ENCODE measurements around the gene MRPL57.
"Not testable (repeated sequence)": the region's sequence is repeated elsewhere in the genome, so short reads cannot be mapped to it uniquely, and the experiment has no call there.

The MRPL57 gene

GRCh38 chr13:21176982-21177284 lies 475 bp downstream of the MRPL57 start:
- DNase-seq, result no peak
- in situ Hi-C loops (cut with HindIII; ENCODE audit: low pct_ligation_motif_present, low pct_unique_long_range_greater_than_20kb, low sequenced_read_pairs), result no loop called here

DNA sequence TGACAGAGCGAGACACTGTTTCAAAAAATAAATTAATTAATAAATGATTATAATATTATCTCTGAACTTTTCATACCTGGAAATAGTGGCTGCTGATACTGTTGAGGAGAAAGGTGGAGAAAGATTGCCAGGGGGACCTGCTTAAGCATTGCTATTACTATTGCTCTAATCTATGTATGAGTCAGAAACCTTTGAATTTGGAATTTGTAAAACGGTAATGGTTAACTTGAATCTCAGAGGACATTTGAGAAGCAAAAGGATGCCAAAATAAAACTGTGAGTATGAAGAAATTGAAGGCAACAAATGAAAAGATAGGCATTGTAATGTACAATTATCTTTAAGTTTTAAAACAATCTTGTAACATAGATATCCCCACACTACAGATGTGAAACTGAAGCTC lies 5.2 kb downstream of the MRPL57 start:
- DNase-seq, result peak; percentile 51
- in situ Hi-C loops (cut with HindIII; ENCODE audit: low pct_ligation_motif_present, low pct_unique_long_range_greater_than_20kb, low sequenced_read_pairs), result no loop called here

GRCh38 chr13:21186410-21186809 lies 10.0 kb downstream of the MRPL57 start:
- in situ Hi-C loops (cut with HindIII; ENCODE audit: low pct_ligation_motif_present, low pct_unique_long_range_greater_than_20kb, low sequenced_read_pairs), result not testable (repeated sequence)

DNA sequence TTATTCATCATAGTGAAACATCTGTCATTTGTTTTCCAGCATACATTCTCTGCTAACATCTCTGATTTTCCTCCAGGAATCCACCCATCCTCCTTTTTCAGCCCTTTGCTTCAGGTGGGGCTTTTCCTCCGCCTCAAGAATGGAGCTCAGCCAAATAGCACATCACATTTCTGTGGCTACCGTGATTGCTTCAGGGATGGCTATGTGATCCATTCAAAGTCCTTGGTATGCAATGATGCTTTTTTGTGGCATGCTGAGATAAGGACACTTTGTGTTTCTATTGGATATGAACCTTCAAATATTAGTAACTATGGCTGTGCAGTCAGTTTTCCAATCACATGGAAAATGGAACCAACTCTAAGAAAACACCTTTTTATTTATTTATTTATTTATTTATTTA lies 18.3 kb downstream of the MRPL57 start:
- DNase-seq; in situ Hi-C loops (cut with HindIII; ENCODE audit: low pct_ligation_motif_present, low pct_unique_long_range_greater_than_20kb, low sequenced_read_pairs): not testable (repeated sequence)

More at GRCh38 chr13:21186410-21186809, 10.0 kb downstream of the MRPL57 start:
- not testable (repeated sequence) for DNase-seq

DNA sequence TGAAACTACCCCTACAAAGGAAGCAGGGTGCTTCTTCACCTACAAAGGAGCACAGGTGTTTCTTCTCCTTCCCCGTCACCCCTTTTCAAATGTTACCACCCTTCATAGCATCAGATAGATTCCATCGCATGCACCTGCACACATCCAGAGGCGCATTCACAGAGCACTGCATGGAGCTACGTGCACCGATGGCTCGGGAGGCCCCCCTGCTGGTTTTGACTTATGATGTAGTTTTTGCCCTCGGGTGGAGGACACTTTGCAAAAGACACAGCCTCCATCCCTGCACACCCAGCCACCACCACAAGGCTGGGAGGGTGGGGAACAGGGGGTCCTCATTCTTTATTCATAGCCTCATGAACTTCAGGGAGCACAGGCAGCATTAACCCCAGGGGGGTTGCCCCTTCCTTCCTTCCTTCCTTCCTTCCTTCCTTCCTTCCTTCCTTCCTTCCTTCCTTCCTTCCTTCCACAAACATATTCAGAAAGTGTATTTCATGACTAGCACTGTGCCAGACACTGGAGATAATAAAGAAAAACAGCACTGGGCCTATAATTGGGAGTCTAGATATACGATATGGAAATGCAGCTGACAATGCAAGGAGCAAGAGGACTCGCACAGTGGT lies 21.3 kb downstream of the MRPL57 start:
- DNase-seq; in situ Hi-C loops (cut with HindIII; ENCODE audit: low pct_ligation_motif_present, low pct_unique_long_range_greater_than_20kb, low sequenced_read_pairs): not testable (repeated sequence)

GRCh38 chr13:21198391-21198790 lies 21.9 kb downstream of the MRPL57 start:
- DNase-seq; in situ Hi-C loops (cut with HindIII; ENCODE audit: low pct_ligation_motif_present, low pct_unique_long_range_greater_than_20kb, low sequenced_read_pairs): not testable (repeated sequence)

DNA sequence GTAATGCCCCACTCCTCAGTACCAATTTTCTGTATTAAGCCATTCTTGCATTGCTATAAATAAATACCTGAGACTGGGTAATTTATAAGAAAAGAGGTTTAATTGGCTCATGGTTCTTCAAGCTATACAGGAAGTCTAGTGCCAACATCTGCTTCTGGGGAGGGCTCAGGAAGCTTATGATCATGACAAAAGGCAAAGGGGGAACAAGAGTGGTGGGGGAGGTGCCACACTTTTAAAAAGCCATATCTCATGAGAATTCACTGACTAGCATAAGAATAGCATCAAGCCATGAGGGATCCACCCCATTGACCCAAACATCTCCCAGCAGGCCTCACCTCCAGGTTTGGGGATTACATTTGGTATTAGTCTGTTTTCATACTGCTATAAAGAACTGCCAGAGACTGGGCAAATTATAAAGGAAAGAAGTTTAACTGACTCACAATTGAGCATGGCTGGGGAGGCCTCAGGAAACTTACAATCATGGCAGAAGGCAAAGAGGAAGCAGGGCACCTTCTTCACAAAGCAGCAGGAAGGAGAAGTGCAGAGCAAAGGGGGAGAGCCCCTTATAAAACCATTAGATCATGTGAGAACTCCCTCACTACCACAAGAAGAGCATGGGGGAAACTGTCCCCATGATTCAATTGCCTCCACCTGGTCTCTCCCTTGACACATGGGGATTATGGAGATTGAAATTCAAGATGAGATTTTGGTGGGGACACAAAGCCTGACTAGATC lies 25.2 kb downstream of the MRPL57 start:
- in situ Hi-C loops (cut with HindIII; ENCODE audit: low pct_ligation_motif_present, low pct_unique_long_range_greater_than_20kb, low sequenced_read_pairs); DNase-seq: not testable (repeated sequence)

DNA sequence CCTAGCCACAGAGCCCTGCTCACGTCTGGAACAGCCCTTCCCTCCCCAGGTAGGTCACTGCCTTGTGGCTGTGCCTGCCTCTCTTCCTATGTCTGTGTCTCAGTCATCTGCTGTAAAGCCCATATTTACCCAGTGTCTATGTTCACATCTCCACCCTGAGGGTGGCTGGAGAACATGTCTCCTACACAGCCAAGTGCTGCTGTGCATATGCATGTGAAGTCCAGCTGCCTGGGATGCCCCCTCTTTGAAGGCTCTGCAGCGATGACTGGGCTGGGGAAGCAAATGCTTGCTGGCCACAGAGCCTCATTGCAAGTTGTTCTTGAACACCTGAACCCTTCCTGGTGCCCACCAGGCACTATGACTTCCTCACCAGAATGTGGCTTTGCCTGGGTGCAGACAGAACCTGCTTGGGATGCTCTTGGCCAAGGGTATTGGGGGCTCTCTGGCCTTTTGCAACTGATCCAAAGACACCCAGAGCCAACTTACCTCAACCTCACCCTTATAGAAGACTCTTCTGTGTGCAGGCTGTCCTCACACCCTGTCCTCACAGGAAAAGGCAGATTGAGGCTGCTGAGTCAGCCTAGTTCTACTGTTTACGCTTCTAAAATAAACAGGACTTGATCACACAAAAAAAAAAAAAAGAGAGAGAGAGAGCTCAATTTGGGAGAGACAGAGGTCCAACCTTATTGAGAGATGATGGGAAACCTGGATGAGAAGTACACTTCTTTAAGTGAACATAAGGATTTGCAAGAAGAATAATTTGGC lies 26.5 kb downstream of the MRPL57 start:
- in situ Hi-C loops (cut with HindIII; ENCODE audit: low pct_ligation_motif_present, low pct_unique_long_range_greater_than_20kb, low sequenced_read_pairs), result no loop called here
- no peak for DNase-seq

DNA sequence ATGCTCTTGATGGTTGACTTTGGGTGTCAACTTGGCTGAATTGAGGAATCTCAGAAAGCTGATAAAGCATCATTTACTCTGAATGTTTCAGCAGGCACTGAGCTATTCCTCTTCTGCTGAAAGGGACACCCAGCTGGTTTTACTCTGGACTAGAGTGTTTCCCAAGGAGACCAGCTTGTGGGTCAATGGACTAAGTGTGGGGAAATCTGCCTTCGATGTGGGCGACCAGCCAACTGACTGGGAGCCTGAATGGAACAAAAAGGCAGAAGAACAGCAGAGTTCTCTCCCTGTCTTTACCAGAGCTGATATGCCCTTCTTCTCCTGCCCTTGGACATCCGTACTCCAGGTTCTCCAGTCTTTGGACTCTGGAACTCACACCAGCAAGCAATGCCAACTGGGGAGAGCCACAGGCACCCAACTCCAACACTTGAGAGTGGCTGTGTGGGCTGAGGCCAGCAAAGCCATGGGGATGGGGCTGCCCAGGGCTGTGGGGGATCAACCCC lies 32.2 kb downstream of the MRPL57 start:
- DNase-seq, result no peak
- in situ Hi-C loops (cut with HindIII; ENCODE audit: low pct_ligation_motif_present, low pct_unique_long_range_greater_than_20kb, low sequenced_read_pairs), result no loop called here

DNA sequence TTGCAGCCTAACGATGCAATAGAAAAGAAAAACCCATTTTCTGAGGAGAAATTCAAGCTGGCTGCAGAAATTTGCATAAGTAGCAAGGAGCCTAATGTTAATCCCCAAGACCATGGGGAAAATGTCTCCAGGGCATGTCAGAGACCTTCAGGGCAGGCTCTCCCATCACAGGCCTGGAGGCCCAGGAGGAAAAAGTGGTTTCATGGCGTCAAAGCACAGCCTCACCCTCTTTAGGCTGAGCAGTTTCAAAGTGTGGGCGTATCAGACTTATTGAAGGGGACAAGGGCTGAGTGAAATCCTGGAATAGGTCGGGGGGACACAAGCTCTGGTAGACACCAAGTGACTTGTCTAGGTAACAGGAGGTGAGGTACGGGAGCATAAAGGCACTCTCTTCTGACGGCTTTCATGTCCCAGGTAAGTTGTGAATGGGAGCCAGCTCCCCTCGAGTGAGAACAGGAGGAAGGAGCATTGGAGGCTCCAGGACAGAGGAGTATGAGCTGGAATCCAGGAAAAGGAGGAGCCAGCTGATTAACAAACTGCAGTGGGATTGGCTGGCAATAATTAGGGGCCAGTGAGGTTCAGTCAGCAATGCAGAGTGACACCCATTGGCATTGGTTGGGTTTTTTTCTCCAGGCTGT lies 35.8 kb downstream of the MRPL57 start:
- no peak for DNase-seq
- in situ Hi-C loops (cut with HindIII; ENCODE audit: low pct_ligation_motif_present, low pct_unique_long_range_greater_than_20kb, low sequenced_read_pairs), result no loop called here

DNA sequence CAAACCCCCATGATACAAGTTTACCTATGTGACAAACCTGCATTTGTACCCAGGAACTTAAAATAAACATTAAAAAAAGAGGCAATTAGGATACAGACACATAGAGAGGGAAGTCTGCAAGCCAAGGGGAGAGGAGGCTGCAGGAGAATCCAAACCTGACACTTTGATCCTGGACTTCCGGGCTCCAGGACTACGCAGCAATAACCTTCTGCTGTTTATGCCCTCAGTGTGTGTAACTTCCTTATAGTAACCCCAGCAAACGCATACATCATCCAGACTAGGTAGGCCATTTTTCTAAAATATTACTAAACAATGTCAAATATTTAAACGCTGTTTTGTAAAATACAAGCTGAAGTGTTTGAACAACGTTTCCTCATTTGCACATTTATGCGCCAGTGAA lies 39.0 kb downstream of the MRPL57 start:
- in situ Hi-C loops (cut with HindIII; ENCODE audit: low pct_ligation_motif_present, low pct_unique_long_range_greater_than_20kb, low sequenced_read_pairs); DNase-seq: not testable (repeated sequence)

DNA sequence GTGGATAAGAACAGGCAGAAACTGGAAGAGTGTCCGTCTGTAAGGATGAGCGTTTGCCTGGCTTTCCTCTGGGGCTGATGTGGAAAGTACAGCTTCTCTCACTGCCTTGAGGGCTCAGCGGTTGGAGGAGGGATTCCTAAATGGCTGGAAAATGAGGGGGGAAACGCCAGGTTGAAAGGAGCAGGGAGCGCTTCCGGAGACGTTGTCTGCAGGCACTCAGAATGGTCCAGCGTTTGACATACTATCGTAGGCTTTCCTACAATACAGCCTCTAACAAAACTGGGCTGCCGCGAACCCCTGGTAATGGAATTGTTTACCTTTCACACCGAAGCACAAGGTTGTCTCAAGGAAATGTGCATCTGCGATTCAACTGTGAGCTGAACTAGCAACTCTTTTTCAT lies 39.9 kb downstream of the MRPL57 start:
- in situ Hi-C loops (cut with HindIII; ENCODE audit: low pct_ligation_motif_present, low pct_unique_long_range_greater_than_20kb, low sequenced_read_pairs), result no loop called here
- DNase-seq, result no peak

DNA sequence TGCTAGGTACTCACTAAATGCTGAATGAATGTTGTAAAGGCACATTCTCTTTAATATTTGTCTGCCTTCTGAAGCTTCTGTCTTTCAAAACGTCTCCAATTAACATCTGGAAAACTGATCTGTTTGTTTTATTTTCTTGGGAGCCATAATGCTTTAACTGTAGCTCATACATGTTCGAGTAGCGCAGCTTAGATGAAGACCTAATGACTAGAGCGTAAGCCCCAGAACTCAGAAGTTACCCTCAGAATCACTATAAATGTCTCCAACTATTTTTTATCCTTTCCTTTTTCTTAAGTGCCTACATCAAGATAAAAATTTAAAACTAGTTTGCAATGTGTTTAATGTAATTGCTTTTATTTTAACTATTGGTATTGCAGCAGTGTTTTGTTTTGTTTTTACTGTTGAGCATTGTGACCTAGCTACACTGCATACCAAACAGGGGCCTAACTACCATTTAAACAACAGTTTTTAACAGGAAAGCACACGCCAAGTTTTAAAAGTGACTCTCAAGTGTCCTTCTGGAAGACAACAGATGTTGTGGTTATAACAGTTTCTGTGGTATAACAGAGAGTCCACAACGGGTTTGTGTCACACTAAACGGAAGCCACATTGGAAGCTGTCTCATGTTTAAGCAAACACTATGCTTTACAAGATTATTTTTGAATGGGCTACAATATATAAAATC lies 42.0 kb downstream of the MRPL57 start:
- DNase-seq, result no peak
- in situ Hi-C loops (cut with HindIII; ENCODE audit: low pct_ligation_motif_present, low pct_unique_long_range_greater_than_20kb, low sequenced_read_pairs), result no loop called here

DNA sequence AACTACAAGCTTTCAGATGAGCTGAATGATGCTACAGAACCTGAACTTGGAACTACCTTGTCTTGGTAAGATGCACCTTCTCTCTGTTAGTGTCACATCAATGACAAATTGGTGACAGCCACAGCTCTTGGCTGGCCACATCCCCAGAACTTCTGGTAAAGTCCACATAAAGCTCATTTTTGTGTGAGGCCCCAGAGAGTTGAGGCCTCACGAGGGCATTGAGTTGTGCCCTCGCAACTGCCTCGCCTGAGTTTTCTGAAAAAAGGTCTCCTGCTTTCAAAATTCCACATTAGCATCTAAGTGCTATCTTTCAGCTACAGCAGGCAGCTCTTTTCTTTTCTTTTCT lies 42.6 kb downstream of the MRPL57 start:
- no peak for DNase-seq
- in situ Hi-C loops (cut with HindIII; ENCODE audit: low pct_ligation_motif_present, low pct_unique_long_range_greater_than_20kb, low sequenced_read_pairs), result no loop called here

- in situ Hi-C loops (cut with HindIII; ENCODE audit: low pct_ligation_motif_present, low pct_unique_long_range_greater_than_20kb, low sequenced_read_pairs); DNase-seq: not testable (repeated sequence)
These were observed 43.3 kb downstream of the MRPL57 start for GRCh38 chr13:21219716-21220115.

DNA sequence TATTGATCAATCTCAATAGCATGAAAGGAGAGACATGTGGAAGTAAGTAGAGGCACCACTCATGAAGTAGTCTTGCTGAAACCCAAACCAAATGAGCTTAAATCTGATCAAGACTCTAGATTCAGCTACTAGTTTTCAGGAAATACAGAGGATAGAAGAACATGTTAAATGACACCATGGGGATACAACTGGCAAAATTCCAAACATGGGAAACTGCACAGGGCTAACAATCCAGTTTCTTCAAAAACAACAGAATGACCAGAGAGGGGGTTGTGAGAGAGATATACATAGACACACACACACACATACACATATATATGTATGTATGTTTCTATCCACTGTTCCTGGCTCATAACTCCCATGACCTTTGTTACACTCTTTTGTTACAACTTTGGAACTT lies 44.8 kb downstream of the MRPL57 start:
- DNase-seq, result no peak
- in situ Hi-C loops (cut with HindIII; ENCODE audit: low pct_ligation_motif_present, low pct_unique_long_range_greater_than_20kb, low sequenced_read_pairs), result no loop called here

DNA sequence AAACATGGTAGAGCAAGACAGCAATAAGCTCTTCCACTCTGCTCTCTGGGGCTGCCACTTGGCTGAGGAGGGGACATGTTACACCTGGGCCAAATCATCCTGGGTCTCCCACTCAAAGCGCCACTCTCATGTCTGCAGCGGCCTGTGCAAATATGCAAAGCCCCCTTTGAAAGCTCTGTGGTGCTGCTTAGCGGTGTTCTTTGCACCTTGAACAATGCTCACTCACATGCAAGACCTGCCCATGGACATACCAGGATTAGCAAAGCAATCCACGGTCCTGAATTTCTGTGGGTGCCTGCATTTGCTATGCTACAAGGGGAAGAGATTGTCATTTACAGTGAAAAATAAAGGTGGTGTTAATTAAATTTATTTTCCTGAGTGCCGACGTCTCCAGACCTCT lies 48.6 kb downstream of the MRPL57 start:
- in situ Hi-C loops (cut with HindIII; ENCODE audit: low pct_ligation_motif_present, low pct_unique_long_range_greater_than_20kb, low sequenced_read_pairs), result no loop called here
- no peak for DNase-seq

GRCh38 chr13:21225841-21226581 lies 49.6 kb downstream of the MRPL57 start:
- in situ Hi-C loops (cut with HindIII; ENCODE audit: low pct_ligation_motif_present, low pct_unique_long_range_greater_than_20kb, low sequenced_read_pairs), result no loop called here

More at GRCh38 chr13:21225841-21226581, 49.6 kb downstream of the MRPL57 start:
- no peak for DNase-seq

Measured in ACHN (cell line).